ENCODE data around the gene SYT9. TPM values are rescaled to one million over a fixed set of nuclear protein-coding genes. Genes with fewer than 3 reads are reported as not detected.

The SYT9 gene
- total and polyA plus RNA-seq, 2 of the 4 experiments (the other 2 are of a cell fraction): not detected

DNA sequence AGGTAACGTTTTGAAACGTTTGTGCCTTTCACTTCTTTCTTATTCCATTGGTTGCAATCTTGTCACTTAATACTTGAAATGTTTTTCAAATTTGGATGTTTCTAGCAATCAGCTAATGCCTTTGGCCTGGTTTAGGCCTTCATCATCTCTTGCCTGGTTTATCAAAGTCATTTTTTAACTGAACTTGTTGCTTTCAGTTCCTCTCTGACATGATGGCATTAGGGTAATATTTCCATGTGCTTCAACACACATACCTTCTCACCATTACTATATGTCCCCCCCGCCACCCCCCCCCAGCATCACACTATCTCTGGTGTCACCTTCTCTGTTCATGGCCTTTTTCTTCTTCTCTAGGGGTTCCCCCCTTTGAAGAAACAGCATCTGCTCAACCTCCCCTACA lies 1.5 kb upstream of the SYT9 start:
- H2AK9ac ChIP-seq (replicated peaks; ENCODE audit: low read depth, low read length, poor library complexity): no peak overlapping the region
- H3K9me3 ChIP-seq (ENCODE audit: control insufficient read depth, insufficient read depth, low read length): no peaks in the 10 kb centered on the region
- H3K36me3 ChIP-seq (ENCODE audit: control insufficient read depth, insufficient read depth, low read length): no peaks in the 10 kb centered on the region
- H3K27ac ChIP-seq (ENCODE audit: insufficient read depth, low read length): no peak overlapping the region
- dilution Hi-C loops (cut with HindIII; ENCODE audit: low sequenced_read_pairs, unreplicated experiment): no loop called here
- H3K56ac ChIP-seq (ENCODE audit: extremely low read depth, insufficient read depth, low read length): no peak overlapping the region
- BruUV-seq (replicated peaks): no TSS peak
- ChIA-PET CTCF (no interaction called here), POLR2A (ENCODE audit: unreplicated experiment) (no interaction called here)
- H3K4me1 ChIP-seq (ENCODE audit: control insufficient read depth, insufficient read depth, low read length): no peaks in the 10 kb centered on the region
- no peak overlapping the region for H3K9ac ChIP-seq (ENCODE audit: low read depth, low read length)
- no peaks in the 10 kb centered on the region for H3K9me1 ChIP-seq (ENCODE audit: insufficient read depth, low read length)
- in situ Hi-C loops (cut with MboI; ENCODE audit: low sequenced_read_pairs): no loop called here
- H2BK15ac ChIP-seq (ENCODE audit: low read depth, low read length): no peak overlapping the region
- no peak overlapping the region for H3K4ac ChIP-seq (ENCODE audit: low read depth, low read length)
- H4K20me1 ChIP-seq (ENCODE audit: insufficient read depth, low read length): no peaks in the 10 kb centered on the region
- ATAC-seq (ENCODE audit: low read depth) (no peak), DNase-seq (no peak)
- H2BK5ac ChIP-seq (ENCODE audit: low read depth, low read length, poor library complexity, severe bottlenecking): no peak overlapping the region
- H3K14ac ChIP-seq (replicated peaks; ENCODE audit: low read depth, low read length): no peak overlapping the region
- intact Hi-C loops (cut with micrococcal nuclease): no loop called here
- no peak overlapping the region for H4K8ac ChIP-seq (ENCODE audit: low read depth in 2 of 2, low read length in 2 of 2)
- no peak overlapping the region for H3K18ac ChIP-seq (ENCODE audit: low read depth, low read length)
- H3K79me1 ChIP-seq (ENCODE audit: low read depth in 1 of 2, low read length in 2 of 2): no peaks in the 10 kb centered on the region
- H4K91ac ChIP-seq (ENCODE audit: insufficient read depth, low read depth, low read length): no peak overlapping the region
- H3K23ac ChIP-seq (ENCODE audit: low read depth, low read length): no peak overlapping the region
- no peak overlapping the region for H3K4me2 ChIP-seq (ENCODE audit: low read depth, low read length)
- H2BK120ac ChIP-seq (ENCODE audit: low read depth, low read length): no peak overlapping the region
- WGBS, 2 experiments (ENCODE audit: extremely low coverage in 2 of 2, insufficient read length in 1 of 2): no CpG with 5 or more reads among the region's 3 CpGs
- H2BK20ac ChIP-seq (ENCODE audit: low read depth, low read length): no peak overlapping the region
- peaks cover 24% of the 10 kb centered on the region for H3K27me3 ChIP-seq (ENCODE audit: control insufficient read depth, insufficient read depth, low read length)
- no peak overlapping the region for H4K5ac ChIP-seq (ENCODE audit: low read depth, low read length)
- H3K4me3 ChIP-seq (ENCODE audit: insufficient read depth, low read depth, low read length): no peak overlapping the region
- no peak for TF ChIP-seq ELK1 (IDR thresholded peaks at IDR 0.05; ENCODE audit: borderline replicate concordance, low read depth, low read length)
- no peak for TF ChIP-seq USF2 (IDR thresholded peaks at IDR 0.05; ENCODE audit: low read depth, low read length)
- TF ChIP-seq NFE2L2 (IDR thresholded peaks at IDR 0.05; ENCODE audit: low read depth, low read length): no peak
- TF ChIP-seq POLR2A (IDR thresholded peaks at IDR 0.05; ENCODE audit: low read depth, low read length): no peak
- no peak for TF ChIP-seq MAZ (IDR thresholded peaks at IDR 0.05; ENCODE audit: borderline replicate concordance, low read depth, low read length)
- TF ChIP-seq CEBPB (IDR thresholded peaks at IDR 0.05; ENCODE audit: low read depth, low read length): no peak
- TF ChIP-seq RCOR1 (IDR thresholded peaks at IDR 0.05; ENCODE audit: insufficient replicate concordance, low read length): no peak
- TF ChIP-seq, protein P1, sequence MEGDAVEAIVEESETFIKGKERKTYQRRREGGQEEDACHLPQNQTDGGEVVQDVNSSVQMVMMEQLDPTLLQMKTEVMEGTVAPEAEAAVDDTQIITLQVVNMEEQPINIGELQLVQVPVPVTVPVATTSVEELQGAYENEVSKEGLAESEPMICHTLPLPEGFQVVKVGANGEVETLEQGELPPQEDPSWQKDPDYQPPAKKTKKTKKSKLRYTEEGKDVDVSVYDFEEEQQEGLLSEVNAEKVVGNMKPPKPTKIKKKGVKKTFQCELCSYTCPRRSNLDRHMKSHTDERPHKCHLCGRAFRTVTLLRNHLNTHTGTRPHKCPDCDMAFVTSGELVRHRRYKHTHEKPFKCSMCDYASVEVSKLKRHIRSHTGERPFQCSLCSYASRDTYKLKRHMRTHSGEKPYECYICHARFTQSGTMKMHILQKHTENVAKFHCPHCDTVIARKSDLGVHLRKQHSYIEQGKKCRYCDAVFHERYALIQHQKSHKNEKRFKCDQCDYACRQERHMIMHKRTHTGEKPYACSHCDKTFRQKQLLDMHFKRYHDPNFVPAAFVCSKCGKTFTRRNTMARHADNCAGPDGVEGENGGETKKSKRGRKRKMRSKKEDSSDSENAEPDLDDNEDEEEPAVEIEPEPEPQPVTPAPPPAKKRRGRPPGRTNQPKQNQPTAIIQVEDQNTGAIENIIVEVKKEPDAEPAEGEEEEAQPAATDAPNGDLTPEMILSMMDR (conservative IDR thresholded peaks at IDR 0.05; ENCODE audit: low read depth, low read length): no peak
- no peak for TF ChIP-seq RFX5 (IDR thresholded peaks at IDR 0.05; ENCODE audit: low read depth, low read length)
- TF ChIP-seq MXI1 (IDR thresholded peaks at IDR 0.05; ENCODE audit: borderline replicate concordance, low read depth, low read length): no peak
- no peak for TF ChIP-seq FOS (IDR thresholded peaks at IDR 0.05; ENCODE audit: low read depth, low read length)
- TF ChIP-seq MAFK (IDR thresholded peaks at IDR 0.05; ENCODE audit: low read depth, low read length): no peak
- no peak for TF ChIP-seq RAD21 (IDR thresholded peaks at IDR 0.05; ENCODE audit: low read length)
- no peak for TF ChIP-seq CHD1 (IDR thresholded peaks at IDR 0.05; ENCODE audit: low read depth, low read length)
- no peak for TF ChIP-seq SMC3 (IDR thresholded peaks at IDR 0.05; ENCODE audit: low read depth, low read length)
- no peak overlapping the region for H2AK5ac ChIP-seq (ENCODE audit: low read depth, low read length)
- no peak overlapping the region for H2AFZ ChIP-seq (replicated peaks; ENCODE audit: low read length, poor library complexity)
